OCI-LY3 (cell line): ENCODE measurements around the gene ST3GAL3.

Source experiments
- H2AFZ ChIP-seq: fragments of 200-600, 300-600 bp; shearing (Covaris generic); 2 replicates; pipeline ENCODE4 v1.6.0; 2014; ENCODE audit warnings: antibody characterized with exemption, low read depth, low read length
- H3K27ac ChIP-seq: fragments of 200-600, 300-600 bp; sonication (generic); 2 replicates; pipeline ENCODE4 v1.5.1; 2014; ENCODE audit warnings: mild to moderate bottlenecking, low read length, moderate library complexity, mixed read lengths
- H3K27me3 ChIP-seq: fragments of 200-600, 300-600 bp; sonication (generic); 2 replicates; pipeline ENCODE4 v1.6.1; 2014; ENCODE audit warnings: low read depth, low read length, mixed read lengths
- H3K36me3 ChIP-seq: fragments of 200-600, 300-600 bp; sonication (generic); replicated peaks from 2 replicates; pipeline ENCODE3; 2014; ENCODE audit warnings: low read depth, low read length, mixed read lengths
- H3K4me1 ChIP-seq: fragments of 300-600, 200-600 bp; sonication (generic); 2 replicates; pipeline ENCODE4 v1.6.1; 2014; ENCODE audit warnings: low read length, mixed read lengths
- H3K4me2 ChIP-seq: fragments of 200-600, 300-600 bp; sonication (generic); 2 replicates; pipeline ENCODE4 v1.6.1; 2014; ENCODE audit warnings: low read length, mixed read lengths
- H3K4me3 ChIP-seq: fragments of 300-600, 200-600 bp; sonication (generic); 2 replicates; pipeline ENCODE4 v1.5.1; 2014; ENCODE audit warnings: antibody characterized with exemption, mild to moderate bottlenecking, low read length, moderate library complexity
- H3K79me2 ChIP-seq: fragments of 300-600, 200-600 bp; shearing (Covaris generic); 2 replicates; pipeline ENCODE4 v1.6.1; 2014; ENCODE audit warnings: mild to moderate bottlenecking, low read length, mixed read lengths
- H3K9ac ChIP-seq: fragments of 300-600, 200-600 bp; shearing (Covaris generic); 2 replicates; pipeline ENCODE4 v1.6.0; 2014; ENCODE audit warnings: mild to moderate bottlenecking, low read length, moderate library complexity
- H3K9me3 ChIP-seq: fragments of 200-600, 300-600 bp; shearing (Covaris generic); 2 replicates; pipeline ENCODE4 v1.6.1; 2014; ENCODE audit warnings: low read length, mixed read lengths; ENCODE audit not compliant: insufficient read depth
- H4K20me1 ChIP-seq: fragments of 200-600, 300-600 bp; sonication (generic); 2 replicates; pipeline ENCODE4 v1.6.1; 2016; ENCODE audit warnings: low read length, mixed read lengths; ENCODE audit not compliant: insufficient read depth
- EZH2phosphoT487 ChIP-seq: fragments of 200-600 bp; shearing (Covaris generic); IDR thresholded peaks from 2 replicates; pipeline ENCODE4 v1.6.1; 2018; ENCODE audit warnings: antibody characterized with exemption, mixed run types, low read depth
- TF ChIP-seq, protein P1 (sequence below): fragments of 200-600, 300-600 bp; sonication (generic); IDR thresholded peaks from 2 replicates; pipeline ENCODE4 v1.5.1; 2014; ENCODE audit warnings: antibody characterized with exemption, low read length, low read depth

ST3GAL3 gene

GRCh38 chr1:43958351-43959255 lies 251.3 kb downstream of the ST3GAL3 start:
- Histone ChIP-seq H3K9me3 (no peaks in the 10 kb centered on the region), H3K27me3 (no peaks in the 10 kb centered on the region), H3K36me3 (no peaks in the 10 kb centered on the region), H3K79me2 (no peaks in the 10 kb centered on the region), H4K20me1 (no peaks in the 10 kb centered on the region), H3K9ac (no peak overlapping the region), H2AFZ (no peak overlapping the region), H3K27ac (no peak overlapping the region), H3K4me3 (no peak overlapping the region), H3K4me1 (no peaks in the 10 kb centered on the region), H3K4me2 (no peak overlapping the region)
- TF ChIP-seq, protein P1, sequence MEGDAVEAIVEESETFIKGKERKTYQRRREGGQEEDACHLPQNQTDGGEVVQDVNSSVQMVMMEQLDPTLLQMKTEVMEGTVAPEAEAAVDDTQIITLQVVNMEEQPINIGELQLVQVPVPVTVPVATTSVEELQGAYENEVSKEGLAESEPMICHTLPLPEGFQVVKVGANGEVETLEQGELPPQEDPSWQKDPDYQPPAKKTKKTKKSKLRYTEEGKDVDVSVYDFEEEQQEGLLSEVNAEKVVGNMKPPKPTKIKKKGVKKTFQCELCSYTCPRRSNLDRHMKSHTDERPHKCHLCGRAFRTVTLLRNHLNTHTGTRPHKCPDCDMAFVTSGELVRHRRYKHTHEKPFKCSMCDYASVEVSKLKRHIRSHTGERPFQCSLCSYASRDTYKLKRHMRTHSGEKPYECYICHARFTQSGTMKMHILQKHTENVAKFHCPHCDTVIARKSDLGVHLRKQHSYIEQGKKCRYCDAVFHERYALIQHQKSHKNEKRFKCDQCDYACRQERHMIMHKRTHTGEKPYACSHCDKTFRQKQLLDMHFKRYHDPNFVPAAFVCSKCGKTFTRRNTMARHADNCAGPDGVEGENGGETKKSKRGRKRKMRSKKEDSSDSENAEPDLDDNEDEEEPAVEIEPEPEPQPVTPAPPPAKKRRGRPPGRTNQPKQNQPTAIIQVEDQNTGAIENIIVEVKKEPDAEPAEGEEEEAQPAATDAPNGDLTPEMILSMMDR: no peak
- no peak for TF ChIP-seq EZH2phosphoT487

GRCh38 chr1:43960798-43961197 lies 253.5 kb downstream of the ST3GAL3 start:
- Histone ChIP-seq H3K27me3 (no peaks in the 10 kb centered on the region), H3K36me3 (no peaks in the 10 kb centered on the region), H3K9me3 (no peaks in the 10 kb centered on the region), H3K4me2 (no peak overlapping the region), H3K4me1 (no peaks in the 10 kb centered on the region), H2AFZ (no peak overlapping the region), H3K79me2 (no peaks in the 10 kb centered on the region), H3K9ac (no peak overlapping the region), H4K20me1 (no peaks in the 10 kb centered on the region), H3K4me3 (no peak overlapping the region), H3K27ac (no peak overlapping the region)
- TF ChIP-seq, protein P1: no peak
- no peak for TF ChIP-seq EZH2phosphoT487

DNA sequence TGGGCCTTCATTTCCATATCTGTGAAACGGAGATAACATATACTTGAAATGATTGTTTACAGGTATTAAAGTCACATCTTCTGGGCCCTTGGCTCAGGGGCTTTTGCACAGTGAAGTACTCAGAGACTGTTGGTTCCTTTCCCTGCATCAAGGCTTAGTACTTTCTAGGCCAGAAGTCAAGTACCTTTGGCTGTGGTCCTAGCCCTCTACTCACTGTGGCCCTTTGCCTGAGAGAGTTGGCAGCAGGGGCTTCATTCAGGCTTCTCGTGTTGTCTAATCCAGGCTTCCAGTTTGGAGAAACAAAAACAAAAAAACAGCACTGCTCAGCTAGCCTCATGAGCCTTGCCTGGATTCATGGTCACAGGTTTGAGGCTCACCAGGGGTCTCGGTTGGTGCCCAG lies 254.4 kb downstream of the ST3GAL3 start:
- Histone ChIP-seq H3K27me3 (no peaks in the 10 kb centered on the region), H3K4me3 (no peak overlapping the region), H3K27ac (no peak overlapping the region), H2AFZ (no peak overlapping the region), H3K9ac (no peak overlapping the region), H3K4me1 (no peaks in the 10 kb centered on the region), H3K36me3 (no peaks in the 10 kb centered on the region), H3K4me2 (no peak overlapping the region), H4K20me1 (no peaks in the 10 kb centered on the region), H3K79me2 (no peaks in the 10 kb centered on the region), H3K9me3 (no peaks in the 10 kb centered on the region)
- TF ChIP-seq EZH2phosphoT487: no peak
- TF ChIP-seq, protein P1: no peak

DNA sequence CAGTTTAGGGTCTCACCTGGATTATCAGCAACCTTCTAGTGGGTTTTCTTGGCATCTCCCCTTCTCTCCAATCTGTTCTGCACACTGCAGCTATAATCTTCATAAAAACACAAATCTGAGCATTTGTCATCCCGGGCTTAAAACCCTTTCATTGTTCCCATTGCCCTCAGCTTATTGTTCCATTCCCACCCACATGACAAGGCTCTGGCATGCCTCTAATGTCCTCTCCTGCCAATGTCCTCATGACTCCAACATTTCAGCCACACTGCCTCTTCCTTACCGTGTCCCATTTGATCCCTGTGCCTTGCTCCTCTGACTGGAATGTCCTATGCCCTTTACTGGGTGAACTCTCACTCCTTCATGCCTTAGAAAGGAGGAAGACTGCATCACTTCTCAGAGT lies 255.0 kb downstream of the ST3GAL3 start:
- no peak overlapping the region for H3K9ac ChIP-seq
- no peaks in the 10 kb centered on the region for H3K4me1 ChIP-seq
- TF ChIP-seq EZH2phosphoT487: no peak
- TF ChIP-seq, protein P1: no peak
- H3K4me3 ChIP-seq: no peak overlapping the region
- H3K9me3 ChIP-seq: no peaks in the 10 kb centered on the region
- no peaks in the 10 kb centered on the region for H3K27me3 ChIP-seq
- no peak overlapping the region for H3K4me2 ChIP-seq
- no peaks in the 10 kb centered on the region for H4K20me1 ChIP-seq
- no peak overlapping the region for H2AFZ ChIP-seq
- no peak overlapping the region for H3K27ac ChIP-seq
- no peaks in the 10 kb centered on the region for H3K36me3 ChIP-seq
- H3K79me2 ChIP-seq: no peaks in the 10 kb centered on the region
